H1 (cell line): ENCODE results near the gene PPP1CC. TPM values are rescaled to one million over a fixed set of nuclear protein-coding genes. Genes with fewer than 3 reads are reported as not detected.

ENCODE experiments used
- CTCF ChIA-PET: fragments of 300-600 bp; sonication (Branson Sonifier 250); formaldehyde crosslinking; loops from one replicate; lab custom pipeline; 2021; ENCODE audit not compliant: partially characterized antibody; lab: Charles Lee
- POLR2A ChIA-PET: fragments of 300-600 bp; sonication (Branson Sonifier 250); formaldehyde crosslinking; loops from one replicate; lab custom pipeline; 2021; ENCODE audit warnings: inconsistent platforms; ENCODE audit not compliant: partially characterized antibody; lab: Charles Lee
- DNase-seq, 2 experiments: peaks; one replicate each; pipeline versions ENCODE4 v3.0.0 to v3.0.0-alpha.2; 2010 to 2022; ENCODE audit warnings: low spot score in 2 of 2, low read depth in 1 of 2, mixed read lengths in 1 of 2
- FAIRE-seq: peaks from 2 replicates; lab custom pipeline; 2011; peaks lifted over from hg19 to GRCh38; lab: Jason Lieb, UNC
- H2AFZ ChIP-seq: 2 replicates; pipeline ENCODE4 v1.8.1; 2012; ENCODE audit warnings: low read length, inconsistent platforms
- H2AK5ac ChIP-seq: 2 replicates; pipeline ENCODE4 v1.6.1; 2013; ENCODE audit warnings: low read depth, low read length
- H2BK120ac ChIP-seq: replicated peaks from 2 replicates; pipeline ENCODE3; 2013; ENCODE audit warnings: low read depth, low read length, inconsistent platforms
- H2BK12ac ChIP-seq: 2 replicates; pipeline ENCODE4 v1.6.1; 2013; ENCODE audit warnings: low read depth, low read length
- H2BK15ac ChIP-seq: 2 replicates; pipeline ENCODE4 v1.6.1; 2013; ENCODE audit warnings: low read length
- H2BK20ac ChIP-seq: 2 replicates; pipeline ENCODE4 v1.6.1; 2013; ENCODE audit warnings: low read length
- H2BK5ac ChIP-seq: 2 replicates; pipeline ENCODE4 v1.6.1; 2013; ENCODE audit warnings: low read depth, low read length
- H3K14ac ChIP-seq: 2 replicates; pipeline ENCODE4 v1.6.1; 2013; ENCODE audit warnings: inconsistent platforms; ENCODE audit not compliant: insufficient read length
- H3K18ac ChIP-seq: 2 replicates; pipeline ENCODE4 v1.6.1; 2013; ENCODE audit warnings: low read length; ENCODE audit errors: extremely low read depth
- H3K23ac ChIP-seq: 2 replicates; pipeline ENCODE4 v1.6.1; 2013; ENCODE audit warnings: inconsistent platforms; ENCODE audit not compliant: insufficient read length
- H3K23me2 ChIP-seq: 2 replicates; pipeline ENCODE4 v1.6.1; 2013; ENCODE audit warnings: low read depth, low read length
- H3K27ac ChIP-seq: 2 replicates; pipeline ENCODE4 v1.6.1; 2011; ENCODE audit warnings: low read depth, low read length, inconsistent platforms
- H3K27me3 ChIP-seq, 4 experiments: replicated peaks in 1 of 4; 1 replicate in 1 of 4; 2 replicates in 3 of 4; pipeline versions ENCODE4 v1.6.1 to v1.8.1; 2011 to 2013; ENCODE audit warnings: low read length in 3 of 4, mild to moderate bottlenecking in 3 of 4, inconsistent platforms in 2 of 4, mixed read lengths in 2 of 4, moderate library complexity in 1 of 4; ENCODE audit not compliant: control insufficient read depth in 3 of 4, insufficient read depth in 3 of 4; ENCODE audit errors: extremely low read depth in 1 of 4
- H3K36me3 ChIP-seq, 4 experiments: 2 replicates each; pipeline versions ENCODE4 v1.6.1 to v1.8.1; 2011 to 2013; ENCODE audit warnings: mild to moderate bottlenecking in 4 of 4, low read length in 3 of 4, moderate library complexity in 2 of 4, control low read depth in 1 of 4, inconsistent platforms in 1 of 4; ENCODE audit not compliant: insufficient read depth in 4 of 4, control insufficient read depth in 2 of 4
- H3K4ac ChIP-seq: replicated peaks from 2 replicates; pipeline ENCODE3; 2013; ENCODE audit warnings: low read length, low read depth, mixed read lengths, inconsistent platforms; ENCODE audit not compliant: insufficient read length
- H3K4me1 ChIP-seq, 4 experiments: replicated peaks in 1 of 4; 1 replicate in 1 of 4; 2 replicates in 3 of 4; pipeline versions ENCODE4 v1.6.1 to v1.8.1; 2011 to 2013; ENCODE audit warnings: low read length in 3 of 4, inconsistent platforms in 2 of 4, mixed read lengths in 1 of 4; ENCODE audit not compliant: insufficient read depth in 4 of 4, control insufficient read depth in 3 of 4
- H3K4me2 ChIP-seq, 2 experiments: 2 replicates each; pipeline versions ENCODE4 v1.6.1 to v1.8.1; 2011 to 2013; ENCODE audit warnings: low read depth in 2 of 2, low read length in 2 of 2, control low read depth in 1 of 2, inconsistent platforms in 1 of 2, mild to moderate bottlenecking in 1 of 2; ENCODE audit not compliant: insufficient read depth in 1 of 2
- H3K4me3 ChIP-seq, 4 experiments: fragments of 200-600, 300-600 bp in 1 of 4; sonication (generic), shearing (Covaris generic), sonication (Bioruptor Twin) in 1 of 4; 2 replicates each; pipeline versions ENCODE4 v1.5.1 to v1.8.1; 2011 to 2016; ENCODE audit warnings: low read length in 4 of 4, low read depth in 3 of 4, control low read depth in 2 of 4, inconsistent platforms in 2 of 4, mild to moderate bottlenecking in 2 of 4, mixed read lengths in 1 of 4, moderate library complexity in 1 of 4; ENCODE audit not compliant: insufficient read depth in 2 of 4; ENCODE audit errors: extremely low read depth in 1 of 4
- H3K56ac ChIP-seq: replicated peaks from 2 replicates; pipeline ENCODE3; 2013; ENCODE audit warnings: low read depth, mild to moderate bottlenecking, mixed read lengths, low read length, inconsistent platforms; ENCODE audit not compliant: insufficient read length
- H3K79me1 ChIP-seq: 2 replicates; pipeline ENCODE4 v1.6.1; 2013; ENCODE audit warnings: low read depth, low read length, control low read depth
- H3K79me2 ChIP-seq, 2 experiments: 2 replicates each; pipeline versions ENCODE4 v1.6.1 to v1.8.1; 2012 to 2013; ENCODE audit warnings: low read length in 2 of 2, mild to moderate bottlenecking in 2 of 2, inconsistent platforms in 1 of 2; ENCODE audit not compliant: insufficient read depth in 2 of 2, control insufficient read depth in 1 of 2
- H3K9ac ChIP-seq, 4 experiments: replicated peaks in 1 of 4; 1 replicate in 1 of 4; 2 replicates in 3 of 4; pipeline versions ENCODE4 v1.6.1 to v1.8.1; 2011 to 2013; ENCODE audit warnings: low read depth in 3 of 4, low read length in 3 of 4, control low read depth in 2 of 4, mild to moderate bottlenecking in 2 of 4, moderate library complexity in 2 of 4, inconsistent platforms in 1 of 4; ENCODE audit errors: extremely low read depth in 1 of 4
- H3K9me3 ChIP-seq, 2 experiments: 2 replicates each; pipeline versions ENCODE4 v1.6.1 to v1.8.1; 2012 to 2013; ENCODE audit warnings: mild to moderate bottlenecking in 2 of 2, moderate library complexity in 2 of 2, control low read depth in 1 of 2, inconsistent platforms in 1 of 2, low read depth in 1 of 2, low read length in 1 of 2, mixed read lengths in 1 of 2; ENCODE audit not compliant: insufficient read depth in 2 of 2
- H4K20me1 ChIP-seq, 2 experiments: replicated peaks in 1 of 2; 2 replicates each; pipeline versions ENCODE3 to v1.8.1; 2011 to 2013; ENCODE audit warnings: inconsistent platforms in 2 of 2, low read length in 2 of 2, mild to moderate bottlenecking in 1 of 2; ENCODE audit not compliant: insufficient read depth in 2 of 2, control insufficient read depth in 1 of 2
- H4K5ac ChIP-seq: 2 replicates; pipeline ENCODE4 v1.6.1; 2013; ENCODE audit warnings: low read length, low read depth, mixed read lengths, inconsistent platforms; ENCODE audit not compliant: insufficient read length
- H4K8ac ChIP-seq: 2 replicates; pipeline ENCODE4 v1.8.0; 2013; ENCODE audit warnings: mild to moderate bottlenecking, moderate library complexity, low read length, inconsistent platforms; ENCODE audit not compliant: insufficient read depth; ENCODE audit errors: extremely low read depth
- H4K91ac ChIP-seq: replicated peaks from 2 replicates; pipeline ENCODE3; 2013; ENCODE audit warnings: low read length, mixed read lengths, inconsistent platforms; ENCODE audit not compliant: insufficient read length
- POLR2AphosphoS5 ChIP-seq: IDR thresholded peaks from 2 replicates; pipeline ENCODE4 v1.6.1; 2011; ENCODE audit warnings: low read depth, low read length
- WGBS, 2 experiments: shearing (Covaris generic) in 1 of 2; methylation state at CpG; one replicate each; pipeline versions ENCODE4 v1.1.6 to v1.1.7; 2013 to 2015; ENCODE audit warnings: low lambda C conversion rate in 2 of 2, mixed read lengths in 2 of 2, inconsistent platforms in 1 of 2, low coverage in 1 of 2, missing lambda C conversion rate in 1 of 2; ENCODE audit not compliant: insufficient replicate concordance in 2 of 2, insufficient coverage in 1 of 2, insufficient read length in 1 of 2; ENCODE audit errors: extremely low coverage in 1 of 2, missing lambda C conversion rate in 1 of 2; 5-methylcytosine and 5-hydroxymethylcytosine counted together
- polyA plus RNA-seq, 7 experiments: library from polyadenylated mRNA; depleted of rRNA in 3 of 7; stranded (reverse) in 5 of 7; unstranded in 2 of 7; fragments of >200 nt in 5 of 7; fragments of 200-250 nt in 2 of 7; gene quantifications; 1 replicate in 5 of 7; 2 replicates in 1 of 7; 4 replicates in 1 of 7; pipeline versions ENCODE4 v1.2.1 to v1.2.3, GENCODE V29; 2011 to 2013; ENCODE audit warnings: missing spikeins in 2 of 7, mixed read lengths in 2 of 7
- total RNA-seq: library from RNA; stranded (reverse); fragmentation: NEBNext Ultra II Directional; extraction: Animal tissue kit (Norgen Biotek cat#: 25700); gene quantifications from 2 replicates; pipeline ENCODE4 v1.2.1, GENCODE V29; 2021
- TF ChIP-seq, protein P1 (sequence below), 3 experiments: IDR thresholded peaks; 1 replicate in 2 of 3; 2 replicates in 1 of 3; pipeline versions ENCODE4 v1.5.1 to v1.6.1; 2011; ENCODE audit warnings: low read length in 3 of 3, mild to moderate bottlenecking in 3 of 3, inconsistent platforms in 2 of 3, low read depth in 1 of 3, moderate library complexity in 1 of 3; ENCODE audit not compliant: insufficient read depth in 1 of 3; ENCODE audit errors: control extremely low read depth in 1 of 3

The PPP1CC gene
- total and polyA plus RNA-seq, 2 of the 8 experiments (the other 6 are each of a cell fraction or from before 2014, with no cell fraction given), result 193 to 350 TPM

DNA sequence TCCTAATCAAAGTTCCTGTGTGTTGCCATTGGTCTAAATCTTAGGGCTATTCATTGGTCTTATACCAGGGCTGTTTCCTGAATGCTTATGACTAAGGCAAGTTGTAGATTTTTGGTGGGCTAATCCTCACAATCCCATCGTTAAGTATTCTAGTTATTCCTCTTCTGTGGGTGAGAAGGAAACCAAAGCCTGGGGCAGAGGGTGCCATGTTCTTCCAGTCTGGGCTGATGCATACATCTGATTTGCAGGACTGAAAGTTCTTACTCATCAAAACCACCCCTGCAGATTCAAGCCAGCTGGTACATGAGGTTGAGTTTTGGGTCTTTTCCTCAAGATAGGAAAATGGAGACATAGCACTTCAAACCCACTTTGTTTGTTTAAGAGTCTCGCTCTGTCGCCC, 25.7 kb downstream of the PPP1CC start:
- Histone ChIP-seq H3K27me3 (no peaks in the 10 kb centered on the region), H3K23ac (no peak overlapping the region), H2BK12ac (no peak overlapping the region), H3K14ac (no peak overlapping the region), H3K4me2 (no peak overlapping the region), H4K5ac (no peak overlapping the region), H4K91ac (no peak overlapping the region), H2BK20ac (no peak overlapping the region), H2BK5ac (no peak overlapping the region), H3K23me2 (no peaks in the 10 kb centered on the region), H3K18ac (no peak overlapping the region), H4K8ac (no peak overlapping the region), H3K56ac (no peak overlapping the region), H3K27ac (no peak overlapping the region), H3K4me1 (no peaks in the 10 kb centered on the region), H4K20me1 (peaks cover 4 to 6% of the 10 kb centered on the region in 2 experiments), H3K9me3 (no peaks in the 10 kb centered on the region), H3K9ac (no peak overlapping the region), H2BK120ac (no peak overlapping the region), H2AFZ (no peak overlapping the region), H2AK5ac (no peak overlapping the region), H3K36me3 (peaks cover 7 to 52% (median 39%) of the 10 kb centered on the region in 4 experiments), H3K4ac (no peak overlapping the region), H3K79me2 (no peaks in the 10 kb centered on the region), H3K4me3 (no peak overlapping the region), H3K79me1 (no peaks in the 10 kb centered on the region), H2BK15ac (no peak overlapping the region)
- POLR2A ChIA-PET, result interaction anchor here (0.6 to 1.6 kb wide), 7 partner anchors 8 to 234 kb away, joined by 3 to 5 read pairs (median 3); partner anchors contain the start of gene PPP1CC
- CTCF ChIA-PET, result interaction anchor here (1.1 to 1.7 kb wide), 2 partner anchors 16 to 110 kb away, joined by 3 read pairs; no protein-coding TSS in a partner anchor
- FAIRE-seq (no peak), DNase-seq (no peak)
- 91% methylated on average over 3 of the region's 3 CpGs; no CpG with 5 or more reads in 1 of the 2 experiments for WGBS, 2 experiments
- peak; percentile 21; the same call in 1 of the 2 replicates for TF ChIP-seq POLR2AphosphoS5
- TF ChIP-seq, protein P1, sequence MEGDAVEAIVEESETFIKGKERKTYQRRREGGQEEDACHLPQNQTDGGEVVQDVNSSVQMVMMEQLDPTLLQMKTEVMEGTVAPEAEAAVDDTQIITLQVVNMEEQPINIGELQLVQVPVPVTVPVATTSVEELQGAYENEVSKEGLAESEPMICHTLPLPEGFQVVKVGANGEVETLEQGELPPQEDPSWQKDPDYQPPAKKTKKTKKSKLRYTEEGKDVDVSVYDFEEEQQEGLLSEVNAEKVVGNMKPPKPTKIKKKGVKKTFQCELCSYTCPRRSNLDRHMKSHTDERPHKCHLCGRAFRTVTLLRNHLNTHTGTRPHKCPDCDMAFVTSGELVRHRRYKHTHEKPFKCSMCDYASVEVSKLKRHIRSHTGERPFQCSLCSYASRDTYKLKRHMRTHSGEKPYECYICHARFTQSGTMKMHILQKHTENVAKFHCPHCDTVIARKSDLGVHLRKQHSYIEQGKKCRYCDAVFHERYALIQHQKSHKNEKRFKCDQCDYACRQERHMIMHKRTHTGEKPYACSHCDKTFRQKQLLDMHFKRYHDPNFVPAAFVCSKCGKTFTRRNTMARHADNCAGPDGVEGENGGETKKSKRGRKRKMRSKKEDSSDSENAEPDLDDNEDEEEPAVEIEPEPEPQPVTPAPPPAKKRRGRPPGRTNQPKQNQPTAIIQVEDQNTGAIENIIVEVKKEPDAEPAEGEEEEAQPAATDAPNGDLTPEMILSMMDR (IDR thresholded peaks at IDR 0.05; ENCODE audit: control extremely low read depth in 1 of 3, insufficient read depth in 1 of 3, low read depth in 1 of 3, low read length in 3 of 3), result no peak
